HG03175 (cell line): ENCODE data around the gene C12orf56.
"Not testable (repeated sequence)": the region's sequence is repeated elsewhere in the genome, so short reads cannot be mapped to it uniquely, and the experiment has no call there.

Source experiments
- ATAC-seq: cut with Tn5 transposase; IDR thresholded peaks from one replicate; pipeline ENCODE4 v1.9.1; 2021; ENCODE audit warnings: mild to moderate bottlenecking, moderate library complexity; ENCODE audit not compliant: unreplicated experiment

Gene C12orf56

GRCh38 chr12:64318605-64319004, 72.0 kb downstream of the C12orf56 start:
- no peak for ATAC-seq

GRCh38 chr12:64311877-64312276, 78.7 kb downstream of the C12orf56 start:
- ATAC-seq, result no peak

DNA sequence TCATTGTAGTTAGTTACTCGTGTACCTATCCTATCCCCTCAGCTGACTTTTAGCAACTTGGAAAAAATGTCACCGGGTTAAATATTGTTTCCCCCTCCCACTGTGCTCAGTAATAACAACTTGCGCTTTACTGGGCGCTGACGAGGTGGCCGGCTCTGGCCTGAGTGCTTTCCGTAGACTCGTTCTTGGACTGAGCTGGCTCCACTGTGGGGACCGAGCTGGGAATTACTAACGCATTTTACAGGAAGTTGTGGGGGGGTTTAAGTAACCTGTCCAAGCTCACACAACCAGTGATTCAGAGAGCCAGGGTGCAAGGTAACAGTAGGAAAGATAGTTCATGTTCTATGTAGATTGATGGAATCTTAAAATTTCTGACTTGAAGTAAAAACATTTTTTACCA, 86.0 kb downstream of the C12orf56 start:
- no peak for ATAC-seq

DNA sequence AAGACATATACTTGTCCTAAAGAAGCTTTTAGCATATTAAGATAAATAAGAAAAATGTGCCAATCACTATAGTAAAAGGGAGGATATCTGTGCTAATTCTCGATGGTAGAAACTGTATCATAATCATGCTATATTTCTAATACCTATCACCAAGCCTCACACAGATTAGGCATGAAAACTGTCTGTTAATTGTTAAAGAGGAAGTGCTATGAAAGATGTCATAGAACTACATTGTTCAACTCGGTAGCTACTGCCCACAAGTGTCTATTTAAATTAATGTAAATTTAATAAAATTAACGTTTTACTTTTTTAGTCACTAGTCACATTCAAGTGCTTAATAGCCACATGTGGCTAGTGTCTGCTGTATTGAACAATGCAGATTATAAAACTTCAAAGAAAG, 90.9 kb downstream of the C12orf56 start:
- no peak for ATAC-seq

DNA sequence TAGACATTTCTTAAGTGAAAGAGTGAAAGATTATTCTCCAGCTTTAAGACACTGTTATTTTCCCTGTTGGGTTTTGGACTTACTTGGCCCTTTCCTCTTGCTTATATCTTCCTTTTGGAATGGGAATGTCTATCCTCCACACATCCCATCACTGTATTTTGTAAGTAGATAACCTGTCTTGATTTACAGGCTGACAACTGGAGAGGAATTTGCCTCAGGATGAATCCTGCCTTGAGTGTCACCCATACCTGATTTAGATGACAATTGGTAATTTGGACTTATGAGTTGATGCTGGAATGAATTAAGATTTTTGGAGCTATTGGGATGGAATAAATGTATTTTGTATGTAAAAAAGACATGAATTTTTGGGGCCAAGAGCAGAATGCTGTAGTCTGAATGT, 94.3 kb downstream of the C12orf56 start:
- no peak for ATAC-seq

DNA sequence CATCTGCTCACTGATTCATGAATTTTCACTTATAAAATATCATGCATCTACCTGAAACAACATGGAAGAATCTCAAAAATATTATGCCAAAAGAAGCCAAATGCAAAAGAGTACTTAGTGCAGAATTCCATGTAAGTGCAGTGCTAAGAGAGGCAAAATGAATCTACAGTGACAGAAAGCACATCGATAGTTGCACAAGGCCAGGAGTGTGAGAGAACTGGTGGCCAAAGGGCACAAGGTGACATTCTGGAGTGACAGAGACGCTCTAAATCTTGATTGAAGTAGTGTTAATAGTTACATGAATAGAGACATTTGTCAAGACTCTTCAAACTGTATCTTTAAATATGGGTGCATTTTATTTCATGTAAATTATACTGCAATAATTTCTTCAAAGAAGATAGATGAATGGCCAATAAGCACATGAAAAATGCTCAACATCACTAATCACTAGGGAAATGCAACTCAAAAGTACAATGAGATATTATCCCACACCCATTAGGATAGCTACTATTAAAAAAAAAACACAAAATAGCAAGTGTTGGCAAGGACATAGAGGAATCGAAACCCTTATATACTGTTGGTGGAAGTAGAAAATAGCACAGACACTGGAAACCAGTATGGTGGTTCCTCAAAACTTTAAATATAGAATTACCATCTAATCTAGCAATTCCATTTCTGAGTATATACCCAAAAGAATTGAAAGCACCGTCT, 96.7 kb downstream of the C12orf56 start:
- ATAC-seq, result peak; percentile 52

GRCh38 chr12:64293174-64293573, 97.4 kb downstream of the C12orf56 start:
- ATAC-seq, result not testable (repeated sequence)

DNA sequence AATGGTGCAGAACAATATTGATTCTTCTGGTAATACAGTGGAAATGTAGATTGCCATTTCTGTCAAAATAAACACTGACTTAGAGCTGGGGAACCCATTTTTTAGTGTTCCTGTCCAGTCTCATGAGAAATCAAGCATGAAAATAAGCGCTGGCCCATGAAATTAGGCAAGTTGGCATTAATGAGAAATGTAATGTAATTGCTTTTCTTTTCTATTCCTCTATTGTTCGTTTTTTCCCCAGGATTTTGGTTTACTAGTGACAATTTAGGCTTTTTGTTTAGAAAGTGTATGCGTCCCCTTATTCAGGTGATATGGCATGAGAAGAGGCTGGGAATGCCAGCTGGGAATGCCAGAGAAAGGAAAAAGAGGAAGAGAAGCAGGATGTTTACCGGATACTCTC, 104.0 kb downstream of the C12orf56 start:
- no peak for ATAC-seq

DNA sequence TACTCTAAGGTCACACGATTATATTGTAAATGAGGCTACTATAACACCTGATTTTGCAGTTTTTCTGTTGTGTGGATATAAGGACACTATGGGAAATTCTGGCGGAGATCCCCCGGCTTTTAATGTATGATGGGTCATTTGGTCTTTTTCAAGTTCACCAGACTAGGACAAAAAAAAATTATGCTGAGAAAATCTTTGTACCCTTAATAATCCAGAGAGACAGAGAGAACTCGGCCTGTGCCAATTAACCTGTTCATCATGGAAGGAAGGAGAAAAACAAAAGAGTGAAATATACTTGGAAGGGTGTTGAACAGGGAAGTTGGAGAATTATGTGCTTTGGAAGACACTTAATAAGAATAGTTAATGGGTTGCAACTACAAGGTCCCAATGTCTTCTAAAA, 106.3 kb downstream of the C12orf56 start:
- ATAC-seq, result no peak

DNA sequence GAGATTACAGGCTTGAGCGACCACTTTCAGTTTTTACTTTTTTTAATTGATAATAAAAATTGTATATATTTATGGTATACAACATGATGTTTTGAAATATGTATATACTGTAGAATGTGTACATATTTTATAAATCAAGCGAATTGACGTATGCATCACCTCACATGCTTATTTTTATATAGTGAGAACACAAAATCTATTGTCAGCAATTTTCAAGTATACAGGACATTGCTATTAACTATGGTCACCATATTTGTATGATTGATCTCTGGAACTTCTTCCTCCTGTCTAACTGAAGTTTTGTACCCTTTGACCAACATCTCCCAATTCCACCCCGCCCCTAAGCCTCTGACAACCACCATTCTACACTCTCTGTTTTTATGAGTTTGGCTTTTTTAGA, 112.1 kb downstream of the C12orf56 start:
- ATAC-seq, result no peak

- ATAC-seq, result peak; percentile 75
Observed at GRCh38 chr12:64273527-64274403, 116.8 kb downstream of the C12orf56 start.

DNA sequence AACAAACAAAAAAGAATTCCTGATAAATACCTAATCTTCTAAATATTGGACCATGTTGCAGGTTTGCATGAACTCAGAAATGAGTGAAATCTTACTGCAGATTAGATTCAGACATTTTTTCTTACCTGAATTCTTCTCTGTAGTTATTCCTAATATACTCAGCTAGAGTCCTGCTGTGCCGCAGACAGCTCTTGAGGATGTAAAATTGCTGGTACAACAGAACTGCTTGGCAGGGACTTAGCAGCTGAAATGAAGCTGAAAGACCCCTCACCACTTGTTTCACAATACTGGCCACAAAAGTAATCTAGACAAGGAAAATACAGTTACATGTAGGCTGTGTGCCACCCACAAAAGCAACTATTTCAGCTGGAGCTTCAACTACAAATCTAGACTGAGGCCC, 120.1 kb downstream of the C12orf56 start:
- ATAC-seq, result no peak

GRCh38 chr12:64269161-64269560, 121.4 kb downstream of the C12orf56 start:
- ATAC-seq, result no peak

- no peak for ATAC-seq
Observed at GRCh38 chr12:64268409-64268808, 122.1 kb downstream of the C12orf56 start.

DNA sequence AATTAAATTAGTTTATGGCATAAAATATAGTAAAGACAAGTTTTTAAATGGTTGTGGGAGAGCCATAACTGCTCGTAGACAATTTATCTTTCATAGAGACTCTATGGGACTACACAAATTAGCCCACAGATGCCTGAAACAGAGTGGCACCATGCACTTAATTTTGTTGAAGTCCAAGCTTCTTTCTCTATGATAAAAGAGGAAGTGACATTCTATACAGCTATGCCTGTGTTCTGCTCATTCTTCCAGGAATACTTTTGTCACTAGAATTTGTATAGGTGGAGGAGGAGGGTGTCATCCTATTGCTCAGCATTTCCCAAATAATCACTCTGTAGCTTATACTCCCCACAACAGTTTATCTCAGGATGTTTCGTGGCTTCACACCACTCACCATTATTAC, 124.7 kb downstream of the C12orf56 start:
- ATAC-seq, result no peak

- ATAC-seq, result no peak
Observed at GRCh38 chr12:64261813-64262212, 128.7 kb downstream of the C12orf56 start.

DNA sequence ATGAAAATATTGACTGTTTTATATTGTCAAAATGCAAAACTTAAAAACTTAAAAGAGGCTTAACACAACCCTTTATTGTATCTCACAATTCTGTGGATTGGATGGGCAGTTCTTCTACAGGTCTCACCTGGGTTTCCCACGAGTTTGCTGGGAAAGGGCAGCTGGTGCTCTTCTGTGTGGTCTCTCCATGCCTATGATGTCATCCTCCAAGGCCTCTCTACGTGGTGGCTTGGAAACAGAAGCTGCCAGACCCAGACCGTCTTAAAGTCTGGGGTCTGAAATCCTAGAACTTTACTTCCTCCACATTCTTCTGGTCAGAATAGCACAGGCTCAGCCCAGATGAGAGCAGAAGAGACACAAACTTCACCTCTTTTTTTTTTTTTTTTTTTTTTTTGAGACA, 132.0 kb downstream of the C12orf56 start:
- no peak for ATAC-seq

DNA sequence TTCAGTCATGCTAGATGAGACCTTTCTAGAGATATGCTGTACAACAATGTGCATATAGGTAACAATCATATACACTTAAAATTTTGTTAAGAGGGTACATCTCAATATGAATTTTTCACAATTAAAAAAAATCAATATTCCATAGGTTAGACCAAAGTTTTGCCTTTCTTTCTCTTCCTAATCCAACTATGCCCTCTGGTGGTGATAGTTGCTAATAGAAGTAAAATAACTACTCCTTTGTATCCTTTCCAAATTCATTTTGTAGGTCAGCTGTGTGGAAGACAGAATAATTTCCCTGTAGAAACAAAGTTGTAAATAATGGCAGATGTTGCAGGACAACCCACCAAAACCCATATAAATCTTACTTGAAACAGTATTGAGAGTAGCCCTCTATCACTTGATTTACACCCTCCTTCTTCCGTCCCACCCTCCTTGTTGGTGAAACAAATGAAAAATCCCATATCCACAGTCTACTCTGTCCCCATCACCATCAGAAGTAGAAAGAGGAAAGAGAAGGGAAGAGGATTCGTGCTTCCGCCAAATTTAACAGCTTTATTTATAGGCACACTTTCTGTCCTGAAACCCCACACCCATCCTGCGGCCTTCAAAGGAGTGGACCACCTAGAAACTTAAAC, 134.3 kb downstream of the C12orf56 start:
- ATAC-seq, result no peak

GRCh38 chr12:64255249-64255648, 135.3 kb downstream of the C12orf56 start:
- ATAC-seq, result no peak

DNA sequence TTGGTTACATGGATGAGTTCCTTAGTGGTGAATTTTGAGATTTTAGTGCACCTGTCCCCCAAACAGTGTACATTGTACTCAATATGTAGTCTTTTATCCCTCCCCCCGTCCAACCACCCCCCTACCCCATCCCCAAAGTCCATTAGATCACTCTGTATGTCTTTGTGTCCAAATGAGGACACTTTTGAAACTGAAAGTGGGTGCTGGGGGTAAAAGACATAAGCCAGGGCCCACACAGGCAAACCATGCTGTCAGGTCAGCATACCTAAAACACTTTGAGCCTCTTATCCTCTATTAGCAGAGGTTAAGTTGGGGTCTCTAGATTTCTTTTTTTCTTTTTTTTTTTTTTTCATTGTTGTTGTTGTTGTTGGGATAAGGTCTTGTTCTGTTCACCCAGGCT, 137.2 kb downstream of the C12orf56 start:
- no peak for ATAC-seq

DNA sequence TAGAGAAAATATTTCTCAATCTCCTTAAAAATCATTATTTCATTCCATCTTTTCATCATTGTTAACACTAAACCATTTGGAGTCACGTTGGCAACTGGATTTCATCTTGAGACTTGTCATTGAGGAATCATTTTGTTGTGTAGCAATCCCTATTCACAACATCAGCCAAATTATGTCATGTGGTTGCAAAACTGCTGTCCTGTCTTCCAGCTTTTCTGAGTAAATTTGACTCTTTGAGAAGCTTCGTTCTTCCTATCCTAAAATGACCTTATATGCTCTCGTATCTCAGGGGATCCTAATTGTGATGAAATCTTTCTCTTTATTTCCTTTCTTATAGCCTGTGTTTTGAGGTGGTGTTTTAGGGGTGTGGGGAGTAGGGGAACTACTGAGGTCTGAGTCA, 137.9 kb downstream of the C12orf56 start:
- no peak for ATAC-seq

DNA sequence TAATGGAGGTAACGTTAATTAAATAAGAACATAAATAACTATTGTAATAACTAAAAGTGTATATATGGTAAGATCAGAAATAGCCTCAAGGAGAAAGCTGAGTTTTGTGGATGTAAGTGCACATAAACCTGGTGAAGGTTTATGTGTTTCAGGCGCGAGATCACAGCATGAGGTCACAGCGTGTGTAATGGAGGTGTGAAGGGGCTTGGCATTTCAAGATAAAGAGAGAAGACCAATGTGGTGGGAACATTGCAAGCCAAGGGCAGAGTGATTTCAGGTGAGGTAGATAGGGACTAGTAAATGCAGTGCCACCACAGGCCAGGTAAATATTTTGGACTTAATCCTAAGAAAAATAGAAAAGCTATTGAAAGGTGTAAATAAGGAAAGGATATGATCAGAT, 146.7 kb downstream of the C12orf56 start:
- no peak for ATAC-seq
